G401 (cell line): Measurements from ENCODE around the gene TRPV4. TPM values are rescaled to one million over a fixed set of nuclear protein-coding genes. Genes with fewer than 3 reads are reported as not detected.

ENCODE experiments used
- DNase-seq: peaks from one replicate; pipeline ENCODE4 v3.0.0-alpha.2; 2015; ENCODE audit warnings: low spot score
- in situ Hi-C: cut with HindIII; loops from 2 replicates; pipeline ENCODE4 v1.10.0; 2016; ENCODE audit warnings: low sequenced_read_pairs, mixed read lengths
- total RNA-seq: library from RNA; depleted of rRNA; stranded (reverse); fragments of >200 nt; shearing (Covaris generic); gene quantifications from 2 replicates; pipeline ENCODE4 v1.2.3, GENCODE V29; 2014

Gene TRPV4
- total RNA-seq, 1 experiment from 2014 or later: not detected

DNA sequence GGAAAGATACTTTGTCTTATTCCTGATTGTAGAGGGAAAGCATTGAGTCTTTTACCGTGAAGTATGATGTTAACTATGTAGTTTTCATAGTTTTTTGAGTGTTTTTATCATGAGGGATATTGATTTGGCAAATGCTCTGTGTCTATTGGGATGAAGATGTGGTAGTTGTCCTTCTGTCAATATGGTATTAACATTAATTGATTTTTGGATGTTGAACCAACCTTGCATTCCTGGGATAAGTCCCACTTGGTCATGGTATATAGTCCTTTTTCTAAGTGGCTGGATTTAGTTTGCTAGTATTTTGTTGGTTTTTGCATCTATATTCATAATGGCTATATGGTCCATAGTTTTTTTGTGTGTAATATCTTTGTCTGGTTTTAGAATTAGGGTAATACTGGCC is 76.7 kb downstream of the TRPV4 start:
- in situ Hi-C loops: no loop called here

DNA sequence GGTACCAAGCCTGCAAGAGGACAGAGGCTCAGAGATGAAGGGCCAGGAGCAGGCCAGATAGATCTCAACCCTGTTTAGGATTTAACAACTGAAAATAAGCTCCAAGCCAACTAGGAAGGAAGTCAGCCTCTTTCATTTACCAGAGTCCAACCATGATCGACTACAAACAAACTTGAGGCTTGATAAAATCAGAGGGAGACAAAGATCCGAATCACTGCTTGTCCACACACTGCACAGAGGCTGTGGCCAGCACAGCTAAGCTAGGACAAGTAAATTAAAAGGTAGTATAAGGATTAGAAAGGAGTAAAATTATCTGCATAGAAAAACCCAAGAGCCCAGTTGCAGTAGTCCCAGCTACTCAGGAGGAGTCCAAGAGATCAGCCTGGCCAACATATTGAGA is 79.2 kb downstream of the TRPV4 start:
- in situ Hi-C loops: no loop called here
- no peak for DNase-seq

More for the DNA sequence above, 76.7 kb downstream of the TRPV4 start:
- DNase-seq: no peak

DNA sequence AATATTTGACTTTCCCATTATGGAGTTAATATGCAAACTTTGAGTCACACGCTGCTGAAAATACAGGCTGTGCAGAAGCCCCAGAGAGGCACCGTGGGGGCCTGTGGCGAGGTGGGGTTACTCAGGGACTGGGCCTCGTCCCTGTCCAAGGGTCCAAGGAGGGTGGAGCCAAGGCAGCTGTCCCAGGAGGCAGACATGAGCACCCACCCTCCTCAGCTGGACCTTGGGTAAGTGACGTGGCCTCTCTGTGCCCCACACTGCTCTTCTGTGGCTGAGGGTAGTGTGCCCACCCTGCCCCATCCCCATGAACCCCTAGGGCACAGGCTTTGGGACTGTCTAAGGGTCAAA is 80.2 kb downstream of the TRPV4 start:
- no peak for DNase-seq
- in situ Hi-C loops: no loop called here

DNA sequence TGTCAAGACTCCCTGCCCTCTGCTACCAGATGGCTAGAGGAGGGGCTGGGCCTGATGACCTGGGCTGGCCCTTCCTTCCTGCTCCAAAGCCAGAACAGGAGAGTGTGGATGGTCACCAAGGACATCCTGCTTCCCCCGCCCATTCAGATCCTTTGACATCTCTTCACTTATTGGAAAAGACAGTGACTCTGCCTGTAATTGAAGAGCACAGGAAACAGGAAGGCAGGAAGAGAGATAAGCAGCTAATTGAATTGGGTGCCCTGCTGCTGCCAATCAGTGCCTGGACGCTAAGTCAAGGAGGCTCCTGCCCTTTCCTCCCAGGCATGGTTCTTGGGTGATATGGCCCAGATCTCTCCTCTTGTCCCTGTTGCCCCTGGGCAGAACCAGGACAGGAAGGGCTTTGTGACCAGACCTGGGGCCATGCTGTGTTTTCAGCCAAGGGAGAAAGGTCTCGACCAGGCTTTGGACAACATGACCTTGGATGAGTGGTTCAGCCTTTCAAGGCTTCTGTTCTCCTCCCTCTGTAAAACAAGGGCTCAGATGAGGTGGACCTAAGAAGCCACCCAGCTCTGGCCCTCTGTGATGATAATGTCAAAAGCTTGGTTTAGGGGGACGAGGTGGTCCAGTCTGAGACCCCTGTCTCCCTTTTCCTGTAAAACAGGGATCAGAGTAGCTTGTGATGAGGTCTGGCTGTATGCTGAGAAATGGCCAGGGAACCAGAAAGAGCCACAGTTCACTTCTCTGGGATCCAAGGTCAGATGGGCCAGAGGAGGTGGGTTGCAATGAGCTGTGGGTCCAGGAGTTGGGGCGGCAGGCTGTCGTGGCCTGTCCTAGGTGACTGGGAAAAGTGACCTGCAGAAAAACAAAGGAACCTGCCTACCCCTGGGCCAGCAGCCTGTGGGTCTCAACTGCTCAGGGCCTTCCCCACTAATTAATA is 80.8 kb downstream of the TRPV4 start:
- in situ Hi-C loops: no loop called here
- DNase-seq: no peak

DNA sequence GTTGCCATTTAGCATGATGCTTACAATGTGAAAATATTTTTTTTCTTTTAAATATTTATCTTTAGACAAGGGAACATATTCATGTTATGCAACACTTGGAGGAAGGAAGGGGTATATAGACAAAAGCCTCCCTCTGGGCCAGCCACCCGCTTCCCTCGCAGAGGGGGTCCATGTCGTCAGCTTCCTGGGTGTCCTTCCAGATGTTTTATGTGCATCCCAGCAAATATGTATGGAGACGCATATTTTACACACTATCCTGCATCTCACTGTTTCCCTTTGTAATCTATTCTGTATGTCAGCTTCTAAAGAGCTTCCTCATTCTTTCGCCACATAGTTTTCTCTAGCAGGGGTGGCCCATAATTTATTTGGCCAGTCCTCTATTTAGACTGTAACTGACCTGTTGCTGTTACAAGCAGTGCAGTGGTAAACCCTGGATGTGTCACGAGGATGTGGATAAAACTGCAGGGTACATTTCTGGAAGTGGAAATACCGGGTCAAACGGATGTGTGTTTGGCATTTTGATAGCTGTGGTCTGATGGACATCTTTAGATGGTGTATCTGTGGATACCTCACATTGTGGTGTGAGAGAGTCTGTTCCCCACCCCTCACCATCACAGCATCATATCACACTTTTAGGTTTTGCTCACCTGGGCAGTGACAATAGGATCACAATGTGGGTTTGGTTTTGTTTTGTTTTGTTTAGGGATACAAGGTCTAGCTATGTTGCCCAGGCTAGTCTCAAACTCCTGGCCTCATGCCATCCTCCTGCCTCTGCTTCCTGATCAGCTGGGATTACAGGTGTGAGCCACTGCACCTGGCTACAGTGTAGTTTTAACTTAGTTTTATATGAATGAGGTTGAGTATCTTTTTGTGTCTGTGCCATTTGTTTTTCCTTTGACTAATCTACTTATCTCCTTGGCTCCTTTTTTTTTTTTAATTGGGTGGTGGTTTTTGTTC is 87.9 kb downstream of the TRPV4 start:
- no peak for DNase-seq
- in situ Hi-C loops: no loop called here

DNA sequence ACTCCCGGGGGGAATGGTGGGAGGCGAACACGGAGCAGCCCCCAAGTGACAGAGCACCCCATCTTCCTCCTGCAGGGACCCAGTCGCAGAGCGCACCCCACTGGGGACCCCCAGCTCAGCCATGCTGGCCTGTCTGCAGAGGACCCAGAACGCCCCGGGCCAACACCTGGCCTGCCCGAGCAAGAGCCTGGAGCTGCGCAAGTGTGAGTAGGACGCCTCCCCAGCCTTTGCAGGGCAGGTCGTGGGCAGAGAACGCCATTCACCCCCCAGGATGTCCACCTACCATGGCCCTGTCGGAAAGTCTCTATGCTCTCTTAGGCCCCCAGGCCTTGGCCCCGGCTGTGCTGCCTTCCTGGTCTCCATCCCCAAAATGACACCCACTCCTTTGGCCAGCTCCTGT is 89.2 kb downstream of the TRPV4 start:
- DNase-seq: no peak
- in situ Hi-C loops: no loop called here

DNA sequence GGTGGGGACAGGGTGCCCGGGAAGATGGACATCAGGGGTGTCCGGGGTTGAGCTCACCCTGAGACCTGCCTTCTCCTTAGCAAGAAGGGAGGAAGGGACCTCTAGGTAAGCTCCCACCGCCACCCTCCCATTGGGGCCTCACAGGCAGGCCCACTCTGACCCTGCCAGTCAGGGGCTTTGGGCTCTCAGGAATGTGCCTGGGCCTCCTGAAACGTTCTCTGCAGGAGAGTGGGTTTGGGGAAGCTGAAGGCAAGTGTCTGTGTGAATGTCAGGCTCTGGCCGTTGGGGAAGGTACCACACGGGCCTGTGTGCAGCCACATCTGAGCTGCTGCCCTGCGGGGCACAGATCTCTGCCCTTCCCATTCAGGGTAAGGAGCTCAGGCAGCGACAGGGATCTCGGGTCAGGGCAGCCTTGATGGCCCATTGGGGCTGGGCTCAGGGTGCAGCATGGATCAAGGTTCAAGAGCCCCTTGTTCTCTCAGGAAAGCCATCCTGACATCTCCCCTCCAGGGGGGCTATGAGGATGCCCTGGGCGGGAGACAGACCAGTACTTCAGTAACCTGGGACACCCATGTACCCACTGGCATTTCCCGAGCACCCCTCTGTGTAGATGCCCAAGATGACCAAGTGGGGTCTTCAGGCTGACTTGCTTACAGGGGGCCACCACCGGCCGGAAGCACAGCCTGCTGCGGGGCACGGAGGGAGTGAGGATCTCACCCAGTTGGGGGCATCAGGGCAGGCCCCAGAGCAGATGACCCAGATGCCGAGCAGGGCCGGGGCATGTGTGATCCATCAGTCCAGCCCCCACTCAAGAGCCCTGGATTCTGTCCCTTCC is 89.9 kb downstream of the TRPV4 start:
- in situ Hi-C loops: no loop called here
- DNase-seq: no peak

DNA sequence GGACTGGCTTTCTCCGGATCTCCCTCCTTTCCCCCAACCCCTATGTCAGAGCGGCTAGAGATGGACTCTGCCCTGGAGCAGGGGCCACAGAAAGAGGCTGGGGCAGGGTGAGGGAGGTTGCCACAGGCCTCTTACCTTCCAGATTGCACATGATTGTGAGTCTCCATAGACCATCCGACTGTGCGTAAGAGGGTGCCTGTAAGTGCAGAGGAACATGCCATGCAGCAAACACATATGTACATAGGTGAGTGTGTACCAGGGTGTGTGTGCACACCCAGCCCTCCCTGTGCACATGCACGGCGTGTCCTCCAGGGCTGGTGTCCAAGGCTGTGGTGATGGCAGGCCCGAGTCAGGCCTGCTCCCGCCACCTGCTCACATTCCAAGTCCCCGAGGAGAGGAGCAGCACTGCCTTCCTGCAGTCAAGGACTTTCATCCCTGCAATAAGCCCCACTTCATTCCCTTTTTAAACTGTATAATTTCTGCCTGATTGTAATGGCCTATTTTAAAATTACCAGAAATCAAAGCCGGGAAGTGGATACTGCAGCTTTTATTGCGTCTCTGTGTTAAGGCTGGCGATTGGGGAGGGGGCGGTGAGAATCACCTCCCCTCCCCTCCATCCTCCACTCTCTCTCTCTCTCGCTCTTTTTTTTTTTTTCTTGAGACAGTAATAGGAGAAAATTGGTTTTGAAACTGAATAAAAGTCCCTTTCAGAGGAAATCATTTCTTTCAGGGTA is 91.1 kb downstream of the TRPV4 start:
- no peak for DNase-seq
- in situ Hi-C loops: no loop called here

DNA sequence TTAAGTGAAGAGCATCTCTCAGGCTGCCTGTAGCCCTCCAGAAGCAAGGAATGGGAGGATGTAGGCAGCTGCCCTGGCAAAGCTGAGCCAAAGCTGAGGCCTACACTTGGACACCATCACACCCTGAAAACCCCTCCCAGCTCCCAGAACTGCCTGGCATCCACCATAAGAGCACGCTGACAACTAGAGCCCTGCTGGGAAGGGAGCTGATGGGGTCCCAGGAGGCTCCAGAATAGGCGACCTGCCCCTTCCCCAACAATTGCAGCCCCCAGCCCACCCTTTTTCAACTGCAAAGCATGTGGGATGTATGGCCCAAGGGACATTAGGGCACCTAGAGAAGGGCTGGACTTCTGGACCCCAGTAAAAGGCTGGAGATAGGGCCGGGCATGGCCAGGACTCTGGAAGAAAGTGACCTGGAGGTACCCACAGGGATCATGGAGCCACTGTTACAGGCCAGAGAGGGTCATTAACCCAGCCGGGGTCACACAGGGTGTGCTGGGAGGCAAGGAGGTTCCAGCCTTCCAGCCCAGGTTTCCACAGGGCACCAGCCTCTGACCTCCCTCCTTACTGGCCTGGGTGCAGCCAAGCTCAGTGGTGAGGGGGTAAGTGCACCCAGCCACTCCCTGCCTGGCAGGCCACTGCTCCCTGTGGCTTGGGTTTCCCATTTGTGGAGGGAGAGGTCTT is 91.8 kb downstream of the TRPV4 start:
- no peak for DNase-seq
- in situ Hi-C loops: no loop called here

DNA sequence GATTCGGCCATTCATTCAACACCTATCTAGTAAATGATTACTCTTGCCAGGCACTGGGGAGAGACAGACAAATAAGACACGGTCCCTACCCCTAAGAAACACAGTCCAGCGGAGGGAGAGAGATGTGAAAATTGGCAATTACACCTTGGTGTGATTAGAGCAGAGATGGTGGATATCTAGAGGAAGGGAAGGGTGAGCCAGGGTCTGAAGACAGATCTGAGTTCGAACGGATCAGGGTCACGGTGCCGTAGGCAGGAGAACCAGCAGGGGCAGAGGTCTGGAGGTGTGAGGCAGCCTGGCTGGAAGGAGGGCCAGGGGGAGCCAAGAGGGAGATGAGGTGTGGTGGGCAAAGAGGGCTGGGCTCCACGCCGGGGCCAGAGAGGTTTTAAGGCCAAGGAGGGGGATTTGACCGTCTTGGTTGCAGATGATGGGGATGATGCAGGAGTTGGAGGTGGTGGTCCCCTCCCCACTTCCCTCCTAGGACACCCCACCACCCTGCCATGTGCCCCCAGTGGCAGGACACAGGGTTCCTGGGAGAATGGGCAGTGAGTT is 92.4 kb downstream of the TRPV4 start:
- no peak for DNase-seq
- in situ Hi-C loops: no loop called here

DNA sequence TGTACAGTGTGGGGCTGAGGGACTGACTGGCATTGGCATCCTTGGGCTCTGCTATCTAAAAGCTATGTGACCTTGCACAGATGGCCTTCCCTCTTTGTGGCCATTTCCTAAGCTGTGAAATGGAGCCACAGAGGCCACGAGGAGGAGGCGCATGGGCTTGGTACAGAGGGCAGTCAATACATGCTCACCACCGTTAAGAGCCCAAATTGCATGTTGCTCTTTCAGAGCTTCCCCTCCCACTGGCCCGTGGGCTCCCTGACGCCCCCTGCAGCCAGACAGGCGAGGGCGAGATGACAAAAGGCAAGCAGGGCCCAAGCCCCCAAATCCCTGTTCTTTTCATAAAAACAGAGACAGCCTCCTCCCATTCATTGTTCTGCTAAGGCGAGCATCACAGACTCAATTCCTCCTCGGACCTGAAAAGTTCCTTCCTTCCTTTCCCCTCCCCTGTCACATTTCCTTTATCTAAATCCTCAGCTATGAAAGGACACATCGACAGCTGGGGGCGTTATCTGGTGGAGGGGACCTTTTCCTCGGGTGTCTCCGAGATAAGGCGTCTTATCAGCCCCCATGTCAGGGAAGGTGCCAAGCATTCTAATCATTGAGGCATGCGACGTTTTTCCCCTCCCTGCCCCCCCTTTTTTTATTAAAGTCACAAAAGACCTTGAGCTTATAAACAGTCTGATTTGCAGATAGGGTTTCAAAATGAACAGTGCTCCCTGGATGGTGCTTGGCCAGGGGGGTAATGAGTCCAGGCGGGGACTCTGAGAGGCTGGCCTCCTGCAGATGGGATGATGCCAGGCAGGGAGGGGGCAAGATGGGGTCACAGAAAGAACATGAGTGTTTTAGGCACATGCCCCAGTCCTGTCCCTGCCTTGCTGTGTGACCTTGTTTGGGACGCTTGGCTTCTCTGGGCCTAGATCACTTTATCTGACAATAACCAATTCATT is 93.2 kb downstream of the TRPV4 start:
- in situ Hi-C loops: no loop called here
- DNase-seq: no peak

DNA sequence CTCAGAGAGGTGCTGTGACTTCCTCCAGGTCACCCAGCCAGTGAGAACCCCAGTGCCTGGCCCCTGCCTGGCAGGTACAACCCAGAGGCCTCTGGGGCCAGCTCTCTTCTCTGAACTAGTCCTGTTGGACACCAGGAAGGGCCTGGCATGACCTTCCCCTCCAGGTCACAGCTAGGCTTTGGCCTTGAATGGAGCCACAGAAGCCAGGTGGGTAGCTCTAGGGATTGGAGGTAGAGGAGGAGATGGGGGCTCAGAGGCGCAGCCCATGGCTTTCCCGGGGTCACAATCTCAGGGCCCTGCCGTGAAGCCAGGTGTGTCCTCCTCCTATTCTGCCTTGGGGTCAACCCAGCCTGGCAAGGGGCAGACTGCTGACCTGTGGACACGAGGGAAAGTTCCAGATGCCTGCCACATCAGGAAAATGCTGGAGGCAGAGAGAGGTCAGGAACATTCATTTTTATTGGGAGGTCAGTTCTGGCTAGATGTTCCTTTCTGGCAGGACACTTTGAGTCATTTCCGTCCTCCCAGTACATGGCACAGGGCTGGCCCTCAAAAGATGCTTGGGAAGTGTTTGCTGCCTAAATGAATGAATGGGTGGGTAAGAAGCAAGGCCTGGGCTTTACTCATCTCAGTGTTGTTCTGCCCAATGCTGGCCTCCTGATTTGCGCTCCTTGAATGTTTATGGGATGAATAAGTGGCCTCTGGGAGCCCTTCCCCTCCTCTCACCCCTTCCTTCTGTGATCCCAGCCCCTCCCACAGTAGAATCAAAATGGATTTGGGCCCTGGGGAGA is 94.1 kb downstream of the TRPV4 start:
- in situ Hi-C loops: no loop called here
- DNase-seq: no peak

DNA sequence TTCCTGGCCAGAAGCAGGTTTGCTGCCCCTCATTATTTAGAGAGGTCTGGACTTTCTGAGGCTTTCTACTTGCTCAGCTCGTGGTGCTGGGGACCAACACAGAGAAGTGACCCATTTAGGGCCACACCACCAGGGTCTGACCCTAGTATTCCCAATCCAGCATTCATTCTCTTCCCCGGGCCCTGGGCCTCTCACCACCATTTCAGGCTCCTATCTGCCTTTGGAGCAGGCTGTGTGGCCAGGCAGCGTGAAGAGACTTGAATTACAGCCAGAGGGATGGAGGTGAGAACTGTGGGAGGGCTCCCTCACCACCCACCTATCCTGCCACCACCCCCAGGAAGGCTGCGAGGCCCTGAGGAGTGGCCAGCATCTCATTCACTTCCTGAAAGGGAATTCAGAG is 95.0 kb downstream of the TRPV4 start:
- in situ Hi-C loops: no loop called here
- DNase-seq: no peak

DNA sequence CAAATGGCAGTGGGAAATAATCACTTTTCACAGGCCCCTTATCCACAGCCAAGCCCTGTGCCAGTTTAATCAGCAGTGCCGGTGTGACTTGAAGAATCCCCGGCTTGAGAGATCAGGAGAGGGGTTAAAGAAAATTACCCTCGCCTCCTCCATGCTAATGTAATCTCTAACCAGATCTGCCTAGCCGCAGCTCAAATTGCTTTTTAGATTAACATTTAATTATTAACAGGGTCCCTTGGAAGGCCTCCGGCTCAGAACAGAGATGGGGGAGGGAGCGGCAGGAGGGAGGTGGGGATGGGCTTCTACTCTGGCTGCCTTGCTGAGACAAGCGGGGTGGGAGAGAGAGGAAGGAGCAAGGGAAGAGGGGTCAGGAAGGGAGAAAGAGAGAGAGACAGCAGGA is 95.6 kb downstream of the TRPV4 start:
- no peak for DNase-seq
- in situ Hi-C loops: no loop called here

DNA sequence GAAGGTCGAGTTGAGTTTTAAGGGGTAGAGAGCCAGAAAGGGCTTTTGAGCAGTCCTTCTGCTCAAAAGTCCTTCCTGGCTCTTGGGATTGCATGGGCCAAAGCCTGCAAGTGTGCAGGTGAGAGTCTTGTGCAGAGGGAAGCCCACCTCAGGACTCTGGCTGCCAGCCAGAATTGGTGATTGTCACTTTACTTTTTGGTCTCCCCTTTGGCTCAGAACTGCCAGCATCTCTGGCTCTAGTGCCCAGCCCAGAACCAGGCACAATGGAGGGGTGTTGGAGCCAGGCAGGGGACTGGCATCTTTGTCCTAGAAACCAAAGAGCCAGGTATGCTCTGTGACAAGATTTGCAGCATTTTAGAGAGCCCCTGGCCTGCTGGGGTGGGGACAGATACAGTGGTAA is 96.1 kb downstream of the TRPV4 start:
- no peak for DNase-seq
- in situ Hi-C loops: no loop called here

DNA sequence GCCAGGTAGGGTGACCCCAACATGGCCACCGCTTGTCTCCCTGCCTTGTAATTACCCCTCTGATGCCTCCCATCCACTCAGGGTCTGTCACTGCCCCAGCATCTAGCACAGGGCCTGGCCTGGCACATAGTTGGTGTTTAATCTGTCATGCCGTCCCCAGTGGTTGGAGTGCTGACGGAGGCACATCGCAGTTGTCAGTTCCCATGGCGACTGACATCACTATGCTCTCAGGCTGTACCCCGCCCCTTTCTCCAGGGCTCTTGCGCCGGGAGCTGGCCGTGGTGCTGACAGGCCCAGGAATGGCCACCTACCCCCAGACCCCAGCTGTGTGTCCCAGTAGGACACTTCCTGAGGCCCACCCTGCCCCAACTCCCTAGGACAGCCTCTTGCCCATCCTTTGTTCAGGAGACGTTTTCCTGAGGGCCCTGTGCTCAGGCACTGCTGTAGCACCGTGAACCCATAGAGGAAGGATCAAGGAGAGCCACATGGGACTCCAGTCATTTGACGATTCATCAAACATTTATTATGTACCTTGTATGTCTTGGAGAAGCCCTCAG is 96.6 kb downstream of the TRPV4 start:
- no peak for DNase-seq
- in situ Hi-C loops: no loop called here
